ENCODE results near the gene RAPGEF5. TPM values are rescaled to one million over a fixed set of nuclear protein-coding genes. Genes with fewer than 3 reads are reported as not detected.

Gene RAPGEF5
- polyA plus RNA-seq, 1 of the 3 experiments (the other 2 are of a cell fraction): 1.2 TPM

DNA sequence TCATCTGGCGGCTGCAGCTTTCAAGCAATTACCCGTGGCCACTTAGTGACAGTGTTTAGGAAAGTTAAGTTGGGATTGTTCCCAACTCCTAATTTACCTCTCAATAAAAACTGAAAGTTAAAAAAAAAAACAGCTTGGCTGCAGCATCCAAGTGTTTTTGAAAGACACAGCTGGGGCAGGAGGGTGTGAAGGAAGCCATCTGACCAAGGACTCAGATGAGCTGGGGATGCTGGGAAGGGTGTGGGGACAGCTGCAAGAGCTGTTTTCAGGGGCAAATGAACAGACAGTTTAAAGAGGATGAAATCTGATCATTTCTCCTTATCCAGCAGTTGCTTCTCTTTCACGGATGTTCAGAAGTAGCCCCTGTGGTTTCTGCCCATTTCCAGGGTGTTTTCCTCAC lies 282.1 kb downstream of the RAPGEF5 start:
- Histone ChIP-seq H3K9me2 (no peaks in the 10 kb centered on the region), H3F3A (replicated peaks; ENCODE audit: insufficient read depth) (no peaks in the 10 kb centered on the region), H3K79me2 (ENCODE audit: insufficient read depth) (no peaks in the 10 kb centered on the region), H3K9ac (no peak overlapping the region), H3K4me2 (no peak overlapping the region), H3K27me3 (ENCODE audit: insufficient read depth) (peaks cover 25% of the 10 kb centered on the region; the same call in 1 of the 2 replicates), H2AFZ (ENCODE audit: low read depth) (no peak overlapping the region), H3K4me1 (ENCODE audit: control insufficient read depth in 1 of 2, insufficient read depth in 2 of 2, low read depth in 1 of 2, low read length in 1 of 2) (no peaks in the 10 kb centered on the region), H4K20me1 (ENCODE audit: insufficient read depth) (no peaks in the 10 kb centered on the region), H3K36me3 (replicated peaks in 1 of 2; ENCODE audit: control insufficient read depth in 1 of 2, insufficient read depth in 2 of 2, low read length in 1 of 2) (no peaks in the 10 kb centered on the region), H3K27ac (ENCODE audit: low read depth in 2 of 2, low read length in 1 of 2) (no peak overlapping the region), H3K4me3 (ENCODE audit: low read depth in 2 of 2, low read length in 1 of 2) (no peak overlapping the region), H3K9me3 (no peaks in the 10 kb centered on the region; the same call in 1 of the 2 replicates)
- POLR2A ChIA-PET: no interaction called here
- TF ChIP-seq SMC3 (IDR thresholded peaks at IDR 0.05; ENCODE audit: low read depth, low read length): no peak
- no peak for TF ChIP-seq RXRA (IDR thresholded peaks at IDR 0.05; ENCODE audit: borderline replicate concordance, low read depth)
- no peak for TF ChIP-seq ELF1 (IDR thresholded peaks at IDR 0.05)
- TF ChIP-seq NRF1 (IDR thresholded peaks at IDR 0.05; ENCODE audit: low read depth, low read length): no peak
- no peak for TF ChIP-seq SIN3A (IDR thresholded peaks at IDR 0.05; ENCODE audit: borderline replicate concordance, low read depth, low read length)
- TF ChIP-seq MXI1 (IDR thresholded peaks at IDR 0.05; ENCODE audit: low read depth, low read length): no peak
- no peak for TF ChIP-seq GABPA (IDR thresholded peaks at IDR 0.05; ENCODE audit: low read depth)
- no peak for TF ChIP-seq POLR2AphosphoS5 (IDR thresholded peaks at IDR 0.05; ENCODE audit: low read depth, low read length)
- TF ChIP-seq JUND (IDR thresholded peaks at IDR 0.05): no peak
- TF ChIP-seq TAF1 (IDR thresholded peaks at IDR 0.05; ENCODE audit: borderline replicate concordance, low read depth, low read length): no peak
- TF ChIP-seq, protein P1, sequence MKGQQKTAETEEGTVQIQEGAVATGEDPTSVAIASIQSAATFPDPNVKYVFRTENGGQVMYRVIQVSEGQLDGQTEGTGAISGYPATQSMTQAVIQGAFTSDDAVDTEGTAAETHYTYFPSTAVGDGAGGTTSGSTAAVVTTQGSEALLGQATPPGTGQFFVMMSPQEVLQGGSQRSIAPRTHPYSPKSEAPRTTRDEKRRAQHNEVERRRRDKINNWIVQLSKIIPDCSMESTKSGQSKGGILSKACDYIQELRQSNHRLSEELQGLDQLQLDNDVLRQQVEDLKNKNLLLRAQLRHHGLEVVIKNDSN (IDR thresholded peaks at IDR 0.05; ENCODE audit: borderline replicate concordance, low read depth): no peak
- TF ChIP-seq RAD21 (IDR thresholded peaks at IDR 0.05; ENCODE audit: low read length): no peak
- no peak for TF ChIP-seq TEAD4 (IDR thresholded peaks at IDR 0.05; ENCODE audit: borderline replicate concordance, insufficient read depth)
- no peak for TF ChIP-seq YY1 (IDR thresholded peaks at IDR 0.05; ENCODE audit: low read depth)
- TF ChIP-seq FOSL2 (IDR thresholded peaks at IDR 0.05; ENCODE audit: borderline replicate concordance, low read depth): no peak
- 9% methylated on average over 3 of the region's 3 CpGs for WGBS (ENCODE audit: low lambda C conversion rate)
- CTCF ChIA-PET: interaction anchor here (0.7 to 3.3 kb wide), 4 partner anchors 8 to 579 kb away, joined by 4 to 8 read pairs (median 7); no protein-coding TSS in a partner anchor
- no peak for DNase-seq

Small RNA genes within 50 kb of the gene (small RNA-seq; reads per million reads assigned to genes)
- gene RNA5SP227: 0 reads per million in 7 experiments

Other genes with a start within 250 kb of the RAPGEF5 start
- gene STEAP1B, start 143.0 kb upstream of the RAPGEF5 start, polyA plus RNA-seq (2012; rRNA removed): 14.7 and 16.6 TPM in 2 replicates